WTC11 (cell line): ENCODE measurements around the gene CCR5. TPM values are rescaled to one million over a fixed set of nuclear protein-coding genes. Genes with fewer than 3 reads are reported as not detected.

ENCODE experiments used
- ATAC-seq: fragments of 200-7000 bp; cut with Tn5 transposase; 2 replicates; pipeline ENCODE4 v1.10.0; 2021; ENCODE audit warnings: mild to moderate bottlenecking, moderate library complexity
- CTCF ChIA-PET: fragments of 300-600 bp; sonication (Branson Sonifier 250); formaldehyde crosslinking; loops from one replicate; lab custom pipeline; 2021; ENCODE audit warnings: antibody characterized with exemption; lab: Charles Lee
- POLR2A ChIA-PET: fragments of 350-600 bp; sonication (Branson Sonifier 250); formaldehyde crosslinking; loops from one replicate; lab custom pipeline; 2021; ENCODE audit warnings: antibody characterized with exemption; lab: Charles Lee
- DNase-seq: peaks from one replicate; pipeline ENCODE4 v3.0.0; 2021; ENCODE audit warnings: low spot score
- H3K27ac Mint-ChIP-seq: 2 replicates; pipeline ENCODE4 v1.8.0; 2021; ENCODE audit warnings: mixed read lengths
- H3K27me3 Mint-ChIP-seq: 2 replicates; pipeline ENCODE4 v1.8.0; 2021; ENCODE audit warnings: low read depth, mild to moderate bottlenecking, moderate library complexity, mixed read lengths
- H3K36me3 Mint-ChIP-seq: 2 replicates; pipeline ENCODE4 v1.8.0; 2021; ENCODE audit warnings: mixed read lengths
- H3K4me1 Mint-ChIP-seq: 2 replicates; pipeline ENCODE4 v1.8.0; 2022; ENCODE audit warnings: mixed read lengths
- H3K4me3 Mint-ChIP-seq: 2 replicates; pipeline ENCODE4 v1.8.0; 2021; ENCODE audit warnings: mild to moderate bottlenecking, moderate library complexity, mixed read lengths
- H3K9me3 Mint-ChIP-seq: 2 replicates; pipeline ENCODE4 v1.8.0; 2021; ENCODE audit warnings: mixed read lengths
- AFF4 ChIP-seq: sonication (generic); formaldehyde crosslinking; IDR thresholded peaks from 2 replicates; pipeline ENCODE4 v1.8.1; 2023; ENCODE audit warnings: mild to moderate bottlenecking, missing genetic modification reagents, borderline replicate concordance
- ARID4B ChIP-seq: sonication (generic); formaldehyde crosslinking; IDR thresholded peaks from 2 replicates; pipeline ENCODE4 v1.8.0; 2023; ENCODE audit warnings: missing genetic modification reagents, mild to moderate bottlenecking, borderline replicate concordance
- CREB1 ChIP-seq: sonication (generic); formaldehyde crosslinking; IDR thresholded peaks from 2 replicates; pipeline ENCODE4 v1.8.0; 2023; ENCODE audit warnings: mild to moderate bottlenecking, missing genetic modification reagents
- HMGXB4 ChIP-seq: sonication (generic); formaldehyde crosslinking; IDR thresholded peaks from 2 replicates; pipeline ENCODE4 v1.8.1; 2023; ENCODE audit warnings: mild to moderate bottlenecking, moderate library complexity, missing genetic modification reagents
- IRF2 ChIP-seq: sonication (generic); formaldehyde crosslinking; IDR thresholded peaks from 2 replicates; pipeline ENCODE4 v1.8.0; 2022; ENCODE audit warnings: low read depth, missing genetic modification reagents, borderline replicate concordance
- JAZF1 ChIP-seq: fragments of 250-450 bp; sonication (Bioruptor Pico); IDR thresholded peaks from 2 replicates; pipeline ENCODE4 v1.9.0; 2021; ENCODE audit warnings: moderate library complexity, mild to moderate bottlenecking, inconsistent platforms
- JUN ChIP-seq: sonication (generic); formaldehyde crosslinking; IDR thresholded peaks from 2 replicates; pipeline ENCODE4 v1.8.0; 2023; ENCODE audit warnings: mild to moderate bottlenecking, missing genetic modification reagents
- KAT7 ChIP-seq: sonication (generic); formaldehyde crosslinking; IDR thresholded peaks from 2 replicates; pipeline ENCODE4 v1.8.1; 2023; ENCODE audit warnings: missing genetic modification reagents, mild to moderate bottlenecking, borderline replicate concordance
- MYBL2 ChIP-seq: sonication (generic); formaldehyde crosslinking; IDR thresholded peaks from 2 replicates; pipeline ENCODE4 v1.8.1; 2023; ENCODE audit warnings: mild to moderate bottlenecking, moderate library complexity, missing genetic modification reagents
- NR3C1 ChIP-seq: sonication (generic); formaldehyde crosslinking; conservative IDR thresholded peaks from 2 replicates; pipeline ENCODE4 v1.8.1; 2023; ENCODE audit warnings: low read depth, mild to moderate bottlenecking, missing genetic modification reagents
- PRRX2 ChIP-seq: fragments of 250-450 bp; sonication (Bioruptor Pico); IDR thresholded peaks from 2 replicates; pipeline ENCODE4 v1.8.0; 2021; ENCODE audit warnings: mild to moderate bottlenecking
- SMAD3 ChIP-seq: sonication (generic); formaldehyde crosslinking; IDR thresholded peaks from 2 replicates; pipeline ENCODE4 v1.8.0; 2022; ENCODE audit warnings: missing genetic modification reagents, mild to moderate bottlenecking, borderline replicate concordance
- SP1 ChIP-seq: sonication (generic); formaldehyde crosslinking; conservative IDR thresholded peaks from 2 replicates; pipeline ENCODE4 v1.8.1; 2022; ENCODE audit warnings: missing genetic modification reagents
- ZBTB43 ChIP-seq: sonication (generic); formaldehyde crosslinking; IDR thresholded peaks from 2 replicates; pipeline ENCODE4 v1.8.1; 2023; ENCODE audit warnings: mild to moderate bottlenecking, missing genetic modification reagents
- total RNA-seq: library from RNA; stranded (reverse); gene quantifications from 3 replicates; pipeline ENCODE4 v1.2.3, GENCODE V29; 2021

The CCR5 gene
- total RNA-seq, 1 experiment from 2014 or later: not detected

- CTCF ChIA-PET: interaction anchor here (1.2 to 1.8 kb wide), 3 partner anchors 13 to 321 kb away, joined by 3 to 5 read pairs (median 3); partner anchors contain the start of gene CCR1
- no peaks in the 10 kb centered on the region for H3K36me3 Mint-ChIP-seq
- peaks cover 9% of the 10 kb centered on the region; the same call in 1 of the 2 replicates for H3K27me3 Mint-ChIP-seq
- H3K4me1 Mint-ChIP-seq: peaks cover 23% of the 10 kb centered on the region
- ATAC-seq (no peak), DNase-seq (no peak)
- TF ChIP-seq MYBL2 (no peak), JUN (CRISPR knock-in tag) (no peak), PRRX2 (CRISPR knock-in tag) (no peak), JAZF1 (CRISPR knock-in tag) (no peak), KAT7 (CRISPR knock-in tag) (no peak), AFF4 (no peak), NR3C1 (CRISPR knock-in tag) (no peak), ARID4B (CRISPR knock-in tag) (no peak), SMAD3 (no peak), SP1 (CRISPR knock-in tag) (no peak), CREB1 (CRISPR knock-in tag) (no peak), HMGXB4 (CRISPR knock-in tag) (no peak), IRF2 (CRISPR knock-in tag) (no peak), ZBTB43 (no peak)
- no peak overlapping the region for H3K27ac Mint-ChIP-seq
- H3K9me3 Mint-ChIP-seq: peaks cover 11% of the 10 kb centered on the region
- no peak overlapping the region for H3K4me3 Mint-ChIP-seq
- POLR2A ChIA-PET: no interaction called here
Measured at GRCh38 chr3:46398186-46398955, 27.6 kb downstream of the CCR5 start.
